Neural progenitor cell (in vitro differentiated cells): ENCODE measurements around the gene RBFOX2. TPM values are rescaled to one million over a fixed set of nuclear protein-coding genes. Genes with fewer than 3 reads are reported as not detected.

Experiments used
- DNase-seq: peaks from one replicate; pipeline ENCODE4 v3.0.0-alpha.2; 2016; ENCODE audit warnings: low spot score
- H2AFZ ChIP-seq: fragments of 200-600 bp; sonication (generic); replicated peaks from 2 replicates; pipeline ENCODE4 v1.6.1; 2016; ENCODE audit warnings: antibody characterized with exemption
- H3F3A ChIP-seq: fragments of 200-600 bp; sonication (generic); 2 replicates; pipeline ENCODE4 v1.6.1; 2016; ENCODE audit warnings: antibody characterized with exemption, low read depth
- H3K27ac ChIP-seq: fragments of 200-600 bp; sonication (generic); 2 replicates; pipeline ENCODE4 v1.5.1; 2016; ENCODE audit warnings: mild to moderate bottlenecking
- H3K27me3 ChIP-seq: fragments of 200-600 bp; sonication (generic); 2 replicates; pipeline ENCODE4 v1.6.1; 2016; ENCODE audit warnings: mild to moderate bottlenecking, moderate library complexity
- H3K36me3 ChIP-seq: fragments of 200-600 bp; sonication (generic); 2 replicates; pipeline ENCODE4 v1.5.1; 2016
- H3K4me1 ChIP-seq: fragments of 200-600 bp; sonication (generic); 2 replicates; pipeline ENCODE4 v1.6.1; 2016; ENCODE audit warnings: mixed run types
- H3K4me2 ChIP-seq: fragments of 200-600 bp; sonication (generic); 2 replicates; pipeline ENCODE4 v1.6.1; 2016
- H3K4me3 ChIP-seq: fragments of 200-600 bp; sonication (generic); 2 replicates; pipeline ENCODE4 v1.5.1; 2016
- H3K79me2 ChIP-seq: fragments of 200-600 bp; sonication (generic); 2 replicates; pipeline ENCODE4 v1.6.1; 2016; ENCODE audit warnings: low read depth
- H3K9ac ChIP-seq: fragments of 200-600 bp; sonication (generic); 2 replicates; pipeline ENCODE4 v1.6.1; 2016
- H3K9me3 ChIP-seq: fragments of 200-600 bp; sonication (generic); 2 replicates; pipeline ENCODE4 v1.5.1; 2016; ENCODE audit warnings: low read depth
- H4K20me1 ChIP-seq: fragments of 200-600 bp; sonication (generic); 2 replicates; pipeline ENCODE4 v1.6.1; 2016; ENCODE audit warnings: low read depth
- H3K27ac Mint-ChIP-seq: 3 replicates; pipeline ENCODE4 v1.8.0; 2021; ENCODE audit warnings: mixed read lengths
- H3K27me3 Mint-ChIP-seq: 2 replicates; pipeline ENCODE4 v1.8.0; 2022; ENCODE audit warnings: low read depth, mild to moderate bottlenecking, inconsistent platforms, moderate library complexity, mixed read lengths; ENCODE audit not compliant: insufficient read depth
- H3K36me3 Mint-ChIP-seq: 3 replicates; pipeline ENCODE4 v1.8.0; 2021; ENCODE audit warnings: mixed read lengths
- H3K4me1 Mint-ChIP-seq: 3 replicates; pipeline ENCODE4 v1.8.0; 2021; ENCODE audit warnings: mixed read lengths
- H3K4me3 Mint-ChIP-seq: 3 replicates; pipeline ENCODE4 v1.8.0; 2021; ENCODE audit warnings: mild to moderate bottlenecking, moderate library complexity, mixed read lengths
- H3K9me3 Mint-ChIP-seq: 3 replicates; pipeline ENCODE4 v1.8.0; 2020; ENCODE audit warnings: mixed read lengths
- EZH2 ChIP-seq: fragments of 200-600 bp; sonication (generic); IDR thresholded peaks from 2 replicates; pipeline ENCODE4 v1.6.1; 2017; ENCODE audit warnings: antibody characterized with exemption, mild to moderate bottlenecking, moderate library complexity
- EZH2phosphoT487 ChIP-seq: fragments of 200-600 bp; sonication (generic); IDR thresholded peaks from 2 replicates; pipeline ENCODE4 v1.6.1; 2017; ENCODE audit warnings: antibody characterized with exemption
- total RNA-seq: library from RNA; depleted of rRNA; stranded (reverse); fragments of >200 nt; gene quantifications from 2 replicates; pipeline ENCODE4 v1.2.3, GENCODE V29; 2015; ENCODE audit warnings: low replicate concordance
- TF ChIP-seq, protein P1 (sequence below): fragments of 200-600 bp; sonication (generic); IDR thresholded peaks from 2 replicates; pipeline ENCODE4 v1.5.1; 2017; ENCODE audit warnings: antibody characterized with exemption, mild to moderate bottlenecking

Gene RBFOX2, protein sequence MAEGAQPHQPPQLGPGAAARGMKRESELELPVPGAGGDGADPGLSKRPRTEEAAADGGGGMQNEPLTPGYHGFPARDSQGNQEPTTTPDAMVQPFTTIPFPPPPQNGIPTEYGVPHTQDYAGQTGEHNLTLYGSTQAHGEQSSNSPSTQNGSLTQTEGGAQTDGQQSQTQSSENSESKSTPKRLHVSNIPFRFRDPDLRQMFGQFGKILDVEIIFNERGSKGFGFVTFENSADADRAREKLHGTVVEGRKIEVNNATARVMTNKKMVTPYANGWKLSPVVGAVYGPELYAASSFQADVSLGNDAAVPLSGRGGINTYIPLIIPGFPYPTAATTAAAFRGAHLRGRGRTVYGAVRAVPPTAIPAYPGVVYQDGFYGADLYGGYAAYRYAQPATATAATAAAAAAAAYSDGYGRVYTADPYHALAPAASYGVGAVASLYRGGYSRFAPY
- total RNA-seq = 163 and 206 TPM in 2 replicates

DNA sequence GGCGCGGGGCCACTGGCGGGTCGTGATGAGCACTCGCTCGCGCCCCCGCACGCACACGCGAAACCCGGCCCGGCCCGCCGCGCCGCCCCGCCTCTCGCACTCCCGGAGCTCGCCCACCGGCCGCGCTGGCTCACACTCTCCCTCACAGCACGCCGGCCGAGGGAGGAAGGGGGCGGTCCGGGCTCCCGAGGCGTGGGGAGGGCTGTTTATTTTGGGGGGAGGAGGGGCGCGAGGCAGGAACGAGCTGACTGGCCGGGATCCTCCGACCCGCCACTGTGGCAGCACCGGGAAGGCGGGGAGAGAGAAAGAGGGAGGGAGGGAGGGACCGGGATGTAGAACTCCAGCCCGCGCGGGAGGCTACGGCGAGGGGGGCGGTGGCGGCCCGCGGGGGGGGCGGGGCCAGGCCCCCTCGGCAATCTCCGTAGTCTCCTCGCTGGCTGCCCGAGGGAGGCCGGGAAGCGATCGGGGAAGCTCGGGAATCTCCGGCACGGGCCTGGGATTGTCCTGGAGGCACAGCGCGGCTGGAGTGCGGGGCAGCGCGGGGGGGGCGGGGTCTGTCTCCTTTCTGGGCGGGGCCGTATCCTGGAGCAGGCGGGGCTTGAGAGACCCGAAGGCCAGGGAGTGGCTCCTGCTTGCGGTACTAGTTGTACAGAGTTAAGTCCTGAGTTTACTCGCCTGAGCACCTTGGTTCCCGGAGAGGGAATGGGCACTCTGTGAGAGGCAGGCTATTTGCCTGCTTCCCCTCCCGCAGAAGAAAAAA lies at the start of gene RBFOX2:
Gene RBFOX2, minus strand, starts transcription at position 179 of the 760 bp plus-strand sequence. CDS start 399 bp downstream, outside the sequence.
- Histone ChIP-seq H2AFZ (peak within 1 kb of the TSS; percentile 70), H3K27ac (peak within 1 kb of the TSS; percentile 94), H3F3A (peaks cover 24% of the 10 kb centered on the region), H3K9me3 (no peaks in the 10 kb centered on the region), H3K79me2 (peaks cover 41% of the 10 kb centered on the region), H3K4me2 (peak within 1 kb of the TSS; percentile 98), H3K27me3 (no peaks in the 10 kb centered on the region), H3K4me1 (peaks cover 17% of the 10 kb centered on the region), H3K36me3 (no peaks in the 10 kb centered on the region), H3K9ac (peak within 1 kb of the TSS; percentile 65), H3K4me3 (peak within 1 kb of the TSS; percentile 72), H4K20me1 (peaks cover 36% of the 10 kb centered on the region)
- no peaks in the 10 kb centered on the region for H3K27me3 Mint-ChIP-seq
- peak within 1 kb of the TSS; percentile 92 for H3K27ac Mint-ChIP-seq
- peaks cover 8% of the 10 kb centered on the region for H3K36me3 Mint-ChIP-seq
- no peaks in the 10 kb centered on the region for H3K9me3 Mint-ChIP-seq
- peaks cover 32% of the 10 kb centered on the region for H3K4me1 Mint-ChIP-seq
- peak within 1 kb of the TSS; percentile 96 for H3K4me3 Mint-ChIP-seq
- TF ChIP-seq, protein P1, sequence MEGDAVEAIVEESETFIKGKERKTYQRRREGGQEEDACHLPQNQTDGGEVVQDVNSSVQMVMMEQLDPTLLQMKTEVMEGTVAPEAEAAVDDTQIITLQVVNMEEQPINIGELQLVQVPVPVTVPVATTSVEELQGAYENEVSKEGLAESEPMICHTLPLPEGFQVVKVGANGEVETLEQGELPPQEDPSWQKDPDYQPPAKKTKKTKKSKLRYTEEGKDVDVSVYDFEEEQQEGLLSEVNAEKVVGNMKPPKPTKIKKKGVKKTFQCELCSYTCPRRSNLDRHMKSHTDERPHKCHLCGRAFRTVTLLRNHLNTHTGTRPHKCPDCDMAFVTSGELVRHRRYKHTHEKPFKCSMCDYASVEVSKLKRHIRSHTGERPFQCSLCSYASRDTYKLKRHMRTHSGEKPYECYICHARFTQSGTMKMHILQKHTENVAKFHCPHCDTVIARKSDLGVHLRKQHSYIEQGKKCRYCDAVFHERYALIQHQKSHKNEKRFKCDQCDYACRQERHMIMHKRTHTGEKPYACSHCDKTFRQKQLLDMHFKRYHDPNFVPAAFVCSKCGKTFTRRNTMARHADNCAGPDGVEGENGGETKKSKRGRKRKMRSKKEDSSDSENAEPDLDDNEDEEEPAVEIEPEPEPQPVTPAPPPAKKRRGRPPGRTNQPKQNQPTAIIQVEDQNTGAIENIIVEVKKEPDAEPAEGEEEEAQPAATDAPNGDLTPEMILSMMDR = no peak
- TF ChIP-seq EZH2 (no peak), EZH2phosphoT487 (no peak)
- DNase-seq = peak; percentile 98

DNA sequence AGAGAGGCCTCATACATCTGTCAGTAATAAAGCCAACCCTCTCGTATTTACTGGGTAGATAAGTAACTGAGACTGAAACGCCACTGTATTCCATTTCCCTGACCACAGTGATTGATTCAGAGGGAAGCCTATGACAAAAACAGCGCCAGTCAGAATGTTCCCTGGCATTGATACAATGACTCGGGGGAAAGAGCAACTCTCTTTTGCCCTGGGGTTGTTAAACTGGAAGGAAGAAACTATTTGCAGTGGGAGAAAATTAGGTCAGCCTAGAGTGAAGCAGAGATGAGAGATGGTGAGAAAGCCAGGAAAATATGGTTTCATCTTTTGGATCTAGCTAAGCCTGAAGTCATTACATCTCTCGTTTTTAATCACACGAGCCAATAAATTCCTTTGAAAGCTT lies 48.6 kb upstream of the RBFOX2 start:
- H3K36me3 ChIP-seq = no peaks in the 10 kb centered on the region
- no peak overlapping the region for H3K4me2 ChIP-seq
- no peaks in the 10 kb centered on the region for H3K9me3 Mint-ChIP-seq
- no peak for DNase-seq
- TF ChIP-seq, protein P1 = no peak
- no peak for TF ChIP-seq EZH2
- peaks cover 9% of the 10 kb centered on the region for H3K27me3 Mint-ChIP-seq
- no peaks in the 10 kb centered on the region for H4K20me1 ChIP-seq
- H2AFZ ChIP-seq = no peak overlapping the region
- H3K79me2 ChIP-seq = no peaks in the 10 kb centered on the region
- H3K9ac ChIP-seq = no peak overlapping the region
- no peak overlapping the region for H3K27ac ChIP-seq
- H3K4me1 Mint-ChIP-seq = peaks cover 2% of the 10 kb centered on the region
- no peaks in the 10 kb centered on the region for H3K4me1 ChIP-seq
- H3K27ac Mint-ChIP-seq = no peak overlapping the region
- no peaks in the 10 kb centered on the region for H3F3A ChIP-seq
- H3K9me3 ChIP-seq = no peaks in the 10 kb centered on the region
- H3K27me3 ChIP-seq = no peaks in the 10 kb centered on the region
- no peak overlapping the region for H3K4me3 ChIP-seq
- H3K36me3 Mint-ChIP-seq = no peaks in the 10 kb centered on the region
- no peak overlapping the region for H3K4me3 Mint-ChIP-seq

DNA sequence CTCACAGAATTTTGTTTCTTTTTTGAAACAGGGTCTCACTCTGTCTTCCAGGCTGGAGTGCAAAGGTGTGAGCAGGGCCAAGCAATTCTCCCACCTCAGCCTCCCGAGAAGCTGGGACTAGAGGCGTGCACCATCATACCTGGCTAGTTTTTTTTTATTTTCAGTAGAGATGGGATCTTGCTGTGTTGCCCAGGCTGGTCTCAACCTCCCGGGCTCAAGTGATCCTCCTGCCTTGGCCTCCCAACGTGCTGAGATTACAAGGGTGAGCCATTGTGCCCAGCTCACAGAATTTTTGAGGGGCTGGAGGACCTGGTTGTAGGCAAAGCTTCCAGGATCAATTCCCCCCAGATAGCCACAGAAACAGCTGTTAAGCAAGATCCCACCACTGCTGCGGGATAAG lies 47.1 kb upstream of the RBFOX2 start:
- peaks cover 7% of the 10 kb centered on the region for H3K27me3 Mint-ChIP-seq
- Histone ChIP-seq H3K4me1 (no peaks in the 10 kb centered on the region), H3K9ac (no peak overlapping the region), H4K20me1 (no peaks in the 10 kb centered on the region), H3K36me3 (no peaks in the 10 kb centered on the region), H3F3A (no peaks in the 10 kb centered on the region), H2AFZ (no peak overlapping the region), H3K4me2 (no peak overlapping the region), H3K27me3 (no peaks in the 10 kb centered on the region), H3K4me3 (no peak overlapping the region), H3K79me2 (no peaks in the 10 kb centered on the region), H3K9me3 (no peaks in the 10 kb centered on the region), H3K27ac (no peak overlapping the region)
- no peaks in the 10 kb centered on the region for H3K9me3 Mint-ChIP-seq
- TF ChIP-seq EZH2 = no peak
- TF ChIP-seq, protein P1 = no peak
- TF ChIP-seq EZH2phosphoT487 = no peak
- no peak overlapping the region for H3K4me3 Mint-ChIP-seq
- no peak overlapping the region for H3K27ac Mint-ChIP-seq
- no peaks in the 10 kb centered on the region for H3K36me3 Mint-ChIP-seq
- no peaks in the 10 kb centered on the region for H3K4me1 Mint-ChIP-seq
- no peak for DNase-seq
